Transverse colon (tissue), 4 donors: ENCODE results near the gene PRSS57. TPM values are rescaled to one million over a fixed set of nuclear protein-coding genes. Genes with fewer than 3 reads are reported as not detected.

ENCODE experiments used
- DNase-seq: peaks from one replicate; pipeline ENCODE4 v3.0.0-alpha.2; 2019
- H3K27ac ChIP-seq, 4 donors: fragments of 200-600 bp; sonication (generic); 2 replicates each; pipeline ENCODE4 v1.5.1; 2016 to 2018; ENCODE audit warnings: inconsistent platforms in 4 of 4
- H3K27me3 ChIP-seq: fragments of 200-600 bp; sonication (generic); 2 replicates; pipeline ENCODE4 v1.5.1; 2017; ENCODE audit warnings: inconsistent platforms
- H3K36me3 ChIP-seq, 4 donors: fragments of 200-600 bp; sonication (generic); 2 replicates each; pipeline ENCODE4 v1.5.1; 2017 to 2019; ENCODE audit warnings: inconsistent platforms in 4 of 4
- H3K4me1 ChIP-seq, 4 donors: fragments of 200-600 bp; sonication (generic); 2 replicates each; pipeline ENCODE4 v1.5.1; 2017 to 2020; ENCODE audit warnings: inconsistent platforms in 4 of 4
- H3K4me3 ChIP-seq, 4 donors: fragments of 200-600 bp; sonication (generic); 1 replicate in 1 of 4; 2 replicates in 3 of 4; pipeline versions ENCODE4 v1.5.1 to v1.6.1; 2017 to 2019; ENCODE audit warnings: inconsistent platforms in 4 of 4
- H3K9me3 ChIP-seq, 2 donors: fragments of 200-600 bp; sonication (generic); 2 replicates each; pipeline ENCODE4 v1.5.1; 2017 to 2019; ENCODE audit warnings: inconsistent platforms in 2 of 2
- EP300 ChIP-seq: sonication (generic); formaldehyde crosslinking; IDR thresholded peaks from one replicate; pipeline ENCODE4 v1.6.1; 2017; ENCODE audit warnings: antibody characterized with exemption, low read depth
- POLR2A ChIP-seq: fragments of 450-650 bp; IDR thresholded peaks from one replicate; pipeline ENCODE4 v1.6.1; 2016; ENCODE audit warnings: antibody characterized with exemption, mild to moderate bottlenecking, moderate library complexity
- POLR2AphosphoS5 ChIP-seq, 3 donors: sonication (generic); formaldehyde crosslinking; IDR thresholded peaks; one replicate each; pipeline ENCODE4 v1.6.1; 2016; ENCODE audit warnings: antibody characterized with exemption in 3 of 3
- WGBS, 2 donors: methylation state at CpG; one replicate each; pipeline ENCODE4 v1.1.5; 2018; ENCODE audit warnings: low coverage in 1 of 2; 5-methylcytosine and 5-hydroxymethylcytosine counted together
- in situ Hi-C, 4 donors: fragments of 200-750 bp; cut with MboI; loops; one replicate each; pipeline versions ENCODE4 v1.15.0 to v1.15.1; 2017; ENCODE audit warnings: low sequenced_read_pairs in 3 of 4, low pct_ligation_motif_present in 1 of 4, low pct_unique_long_range_greater_than_20kb in 1 of 4
- intact Hi-C: fragments of 100-400 bp; cut with DNase I; formaldehyde crosslinking; loops from one replicate; pipeline ENCODE4 v1.15.1; 2023; ENCODE audit warnings: low total_unique reads
- total RNA-seq, 4 donors: library from RNA; depleted of rRNA; stranded (reverse); fragments of >200 nt; gene quantifications; one replicate each; pipeline ENCODE4 v1.1.0, GENCODE V29; 2016
- TF ChIP-seq, protein P1 (sequence below), 5 experiments: fragments of 200-600 bp in 3 of 5; fragments of 450-650 bp in 2 of 5; sonication (generic) in 3 of 5; IDR thresholded peaks; 1 replicate in 2 of 5; 2 replicates in 3 of 5; pipeline ENCODE4 v1.5.1; 2016 to 2017; ENCODE audit warnings: antibody characterized with exemption in 5 of 5, inconsistent platforms in 3 of 5, mild to moderate bottlenecking in 2 of 5, moderate library complexity in 1 of 5

Gene PRSS57
- total RNA-seq, 4 donors from 2014 or later, result not detected

DNA sequence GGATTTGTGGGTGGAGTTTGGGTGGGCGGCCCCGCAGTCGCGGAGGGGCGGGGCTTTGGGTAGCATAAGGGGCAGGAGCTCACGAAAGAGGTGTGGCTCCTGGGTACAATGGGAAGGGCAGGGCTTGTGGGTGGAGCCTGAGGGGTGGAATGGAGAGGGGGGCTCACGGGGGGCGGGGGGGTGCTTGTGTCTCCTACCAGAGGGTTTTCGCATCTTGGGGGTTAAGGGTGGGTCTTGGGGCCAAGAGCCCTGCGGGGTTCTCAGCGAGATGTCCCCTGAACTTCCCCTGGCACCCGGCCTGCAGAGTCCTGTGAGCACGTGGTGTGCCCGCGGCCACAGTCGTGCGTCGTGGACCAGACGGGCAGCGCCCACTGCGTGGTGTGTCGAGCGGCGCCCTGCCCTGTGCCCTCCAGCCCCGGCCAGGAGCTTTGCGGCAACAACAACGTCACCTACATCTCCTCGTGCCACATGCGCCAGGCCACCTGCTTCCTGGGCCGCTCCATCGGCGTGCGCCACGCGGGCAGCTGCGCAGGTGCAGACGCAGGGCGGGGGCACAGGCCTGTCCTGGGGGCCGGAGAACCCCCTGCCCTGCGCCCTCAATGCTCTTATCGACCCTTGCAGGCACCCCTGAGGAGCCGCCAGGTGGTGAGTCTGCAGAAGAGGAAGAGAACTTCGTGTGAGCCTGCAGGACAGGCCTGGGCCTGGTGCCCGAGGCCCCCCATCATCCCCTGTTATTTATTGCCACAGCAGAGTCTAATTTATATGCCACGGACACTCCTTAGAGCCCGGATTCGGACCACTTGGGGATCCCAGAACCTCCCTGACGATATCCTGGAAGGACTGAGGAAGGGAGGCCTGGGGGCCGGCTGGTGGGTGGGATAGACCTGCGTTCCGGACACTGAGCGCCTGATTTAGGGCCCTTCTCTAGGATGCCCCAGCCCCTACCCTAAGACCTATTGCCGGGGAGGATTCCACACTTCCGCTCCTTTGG is 13.9 kb downstream of the PRSS57 start:
- H3K9me3 ChIP-seq, result no peaks in the 10 kb centered on the region
- H3K4me1 ChIP-seq, result peaks cover 3 to 27% (median 18%) of the 10 kb centered on the region in 4 donors
- H3K36me3 ChIP-seq, result no peaks in the 10 kb centered on the region
- peak overlapping the region in 2 of 4 donors; percentile 88 to 94 for H3K4me3 ChIP-seq
- peak; percentile 92 for DNase-seq
- WGBS, 2 donors, result 62% methylated on average over 45 of the region's 54 CpGs; no CpG with 5 or more reads in 1 of the 2 donors
- peaks cover 15% of the 10 kb centered on the region for H3K27me3 ChIP-seq
- TF ChIP-seq EP300, result no peak
- TF ChIP-seq POLR2A, result no peak
- TF ChIP-seq POLR2AphosphoS5 (IDR thresholded peaks at IDR 0.05), result no peak
- TF ChIP-seq, protein P1, sequence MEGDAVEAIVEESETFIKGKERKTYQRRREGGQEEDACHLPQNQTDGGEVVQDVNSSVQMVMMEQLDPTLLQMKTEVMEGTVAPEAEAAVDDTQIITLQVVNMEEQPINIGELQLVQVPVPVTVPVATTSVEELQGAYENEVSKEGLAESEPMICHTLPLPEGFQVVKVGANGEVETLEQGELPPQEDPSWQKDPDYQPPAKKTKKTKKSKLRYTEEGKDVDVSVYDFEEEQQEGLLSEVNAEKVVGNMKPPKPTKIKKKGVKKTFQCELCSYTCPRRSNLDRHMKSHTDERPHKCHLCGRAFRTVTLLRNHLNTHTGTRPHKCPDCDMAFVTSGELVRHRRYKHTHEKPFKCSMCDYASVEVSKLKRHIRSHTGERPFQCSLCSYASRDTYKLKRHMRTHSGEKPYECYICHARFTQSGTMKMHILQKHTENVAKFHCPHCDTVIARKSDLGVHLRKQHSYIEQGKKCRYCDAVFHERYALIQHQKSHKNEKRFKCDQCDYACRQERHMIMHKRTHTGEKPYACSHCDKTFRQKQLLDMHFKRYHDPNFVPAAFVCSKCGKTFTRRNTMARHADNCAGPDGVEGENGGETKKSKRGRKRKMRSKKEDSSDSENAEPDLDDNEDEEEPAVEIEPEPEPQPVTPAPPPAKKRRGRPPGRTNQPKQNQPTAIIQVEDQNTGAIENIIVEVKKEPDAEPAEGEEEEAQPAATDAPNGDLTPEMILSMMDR (IDR thresholded peaks at IDR 0.05), result no peak
- intact Hi-C loops, result no loop called here
- in situ Hi-C loops, result no loop called here
- H3K27ac ChIP-seq, result peak overlapping the region; percentile 94 to 99 (median 97)

DNA sequence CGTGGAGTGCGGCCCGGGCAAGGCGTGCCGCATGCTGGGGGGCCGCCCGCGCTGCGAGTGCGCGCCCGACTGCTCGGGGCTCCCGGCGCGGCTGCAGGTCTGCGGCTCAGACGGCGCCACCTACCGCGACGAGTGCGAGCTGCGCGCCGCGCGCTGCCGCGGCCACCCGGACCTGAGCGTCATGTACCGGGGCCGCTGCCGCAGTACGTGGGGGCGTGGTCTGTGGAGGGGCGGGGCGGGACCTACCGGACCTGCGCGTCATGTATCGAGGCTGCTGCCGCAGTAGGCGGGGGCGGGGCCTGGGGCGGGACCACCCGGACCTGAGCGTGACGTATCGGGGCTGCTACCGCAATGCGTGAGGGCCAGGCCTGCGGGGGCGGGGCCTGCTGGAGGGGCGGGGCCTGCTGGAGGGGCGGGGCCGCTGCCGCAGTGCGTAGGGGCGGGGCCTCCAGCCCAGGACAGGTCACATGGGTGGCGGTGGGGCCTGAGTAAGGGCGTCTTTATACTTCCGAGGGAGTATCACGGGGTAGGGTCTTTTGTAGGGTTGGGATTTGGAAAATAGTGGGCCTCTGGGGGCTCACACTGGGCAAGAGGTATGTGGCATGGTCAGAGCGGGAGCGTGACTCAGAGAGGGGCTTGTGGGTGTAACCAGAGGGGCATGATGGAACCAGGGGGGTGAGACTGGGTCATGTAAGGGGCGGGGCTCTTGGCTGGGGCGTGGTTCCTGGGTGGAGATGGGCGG is 14.8 kb downstream of the PRSS57 start:
- H3K4me1 ChIP-seq, result peaks cover 7 to 32% (median 24%) of the 10 kb centered on the region in 4 donors
- in situ Hi-C loops (no loop called here), intact Hi-C loops (no loop called here)
- H3K9me3 ChIP-seq, result no peaks in the 10 kb centered on the region
- H3K4me3 ChIP-seq, result peak overlapping the region; percentile 50 to 94 (median 87)
- peak overlapping the region; percentile 94 to 99 (median 97) for H3K27ac ChIP-seq
- TF ChIP-seq EP300 (no peak), POLR2A (peak; percentile 57), POLR2AphosphoS5 (IDR thresholded peaks at IDR 0.05) (peak; percentile 82 to 88 (median 86))
- TF ChIP-seq, protein P1 (IDR thresholded peaks at IDR 0.05), result peak in 4 of 5 experiments; percentile 27 to 59 (median 30)
- DNase-seq, result peak; percentile 100
- H3K36me3 ChIP-seq, result no peaks in the 10 kb centered on the region
- 0% methylated on average over 47 of the region's 70 CpGs; no CpG with 5 or more reads in 1 of the 2 donors for WGBS, 2 donors
- peaks cover 22% of the 10 kb centered on the region for H3K27me3 ChIP-seq

DNA sequence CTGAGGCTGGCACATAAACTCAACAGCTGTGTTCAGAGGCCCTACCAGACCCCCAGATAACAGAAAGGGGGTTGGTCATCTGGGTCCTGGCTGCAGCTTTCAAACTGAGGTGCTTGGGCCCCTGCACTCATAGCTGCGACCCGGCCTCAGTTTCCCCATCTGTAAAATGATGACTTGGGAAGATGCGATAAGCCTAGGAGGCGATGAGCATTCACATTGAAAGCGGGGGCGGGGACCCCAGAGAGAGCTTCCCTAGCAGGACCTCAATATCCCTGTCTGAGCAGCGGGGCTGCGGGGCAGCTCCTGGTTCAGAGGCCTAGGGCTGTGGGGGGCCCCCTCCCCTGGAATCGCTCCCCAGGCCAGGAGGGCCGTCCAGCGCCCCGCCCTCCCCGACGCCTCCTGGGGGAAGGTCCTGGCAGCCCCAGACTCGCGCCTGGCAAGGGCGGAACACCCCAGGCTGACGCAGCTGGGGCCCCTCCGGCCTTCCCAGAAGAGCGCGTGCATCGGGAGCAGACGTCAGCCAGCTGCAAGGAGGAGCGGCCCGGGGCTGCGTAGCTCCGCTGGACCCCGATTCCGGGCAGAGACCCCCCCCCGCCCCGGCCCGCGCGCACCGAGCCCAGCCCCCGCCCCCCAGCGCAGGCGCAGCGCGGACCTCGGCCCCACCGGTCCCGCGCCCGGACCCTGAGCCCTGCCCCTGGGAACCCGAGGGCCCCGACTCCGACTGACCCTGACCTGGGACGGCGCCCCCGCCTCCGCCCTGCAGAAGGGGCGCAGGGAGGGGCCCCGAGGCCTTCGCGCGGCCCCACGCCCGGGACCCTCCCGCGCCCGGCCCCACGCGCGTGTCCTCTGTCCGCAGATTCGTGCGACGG is 15.6 kb downstream of the PRSS57 start:
- H3K9me3 ChIP-seq, result no peaks in the 10 kb centered on the region
- in situ Hi-C loops, result no loop called here
- H3K27me3 ChIP-seq, result peaks cover 30% of the 10 kb centered on the region
- peak overlapping the region; percentile 94 to 99 (median 97) for H3K27ac ChIP-seq
- peak; percentile 45 to 78 (median 50) for TF ChIP-seq POLR2AphosphoS5 (IDR thresholded peaks at IDR 0.05)
- peak; percentile 75 for TF ChIP-seq EP300
- TF ChIP-seq POLR2A, result no peak
- TF ChIP-seq, protein P1 (IDR thresholded peaks at IDR 0.05), result no peak
- 18% methylated on average over 9 of the region's 69 CpGs; no CpG with 5 or more reads in 1 of the 2 donors for WGBS, 2 donors
- peaks cover 7 to 32% (median 28%) of the 10 kb centered on the region in 4 donors for H3K4me1 ChIP-seq
- intact Hi-C loops, result no loop called here
- peak; percentile 64 for DNase-seq
- H3K36me3 ChIP-seq, result no peaks in the 10 kb centered on the region
- H3K4me3 ChIP-seq, result peak overlapping the region; percentile 50 to 94 (median 87)
